ENCODE measurements around the gene HIBADH. TPM values are rescaled to one million over a fixed set of nuclear protein-coding genes. Genes with fewer than 3 reads are reported as not detected.
"Not testable (repeated sequence)": the region's sequence is repeated elsewhere in the genome, so short reads cannot be mapped to it uniquely, and the experiment has no call there.

The HIBADH gene
- total and polyA plus RNA-seq, 7 experiments from 2014 or later = 8.0 to 46.2 (median 14.7) TPM

DNA sequence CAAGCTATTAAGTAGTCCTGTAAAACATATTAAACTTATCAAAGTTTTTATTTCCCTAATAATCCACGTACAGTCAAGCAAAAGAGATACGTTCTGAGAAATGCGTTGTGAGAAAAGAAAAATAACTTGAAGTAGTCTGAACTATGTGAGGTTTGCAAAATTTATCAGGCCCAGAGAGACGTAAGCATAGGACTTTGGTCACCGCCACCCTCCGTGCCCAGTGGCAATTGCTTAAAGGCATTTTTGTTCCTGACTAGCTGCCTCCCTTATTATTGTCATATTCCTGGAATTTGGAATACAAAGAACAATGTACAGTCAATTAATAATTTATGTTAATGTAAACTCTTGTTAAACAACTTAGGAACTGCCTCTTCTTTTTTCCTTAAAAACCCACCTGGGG lies 22.8 kb downstream of the HIBADH start:
- Mint-ChIP-seq H3K4me1 (peaks cover 8 to 49% (median 26%) of the 10 kb centered on the region in 7 donors), H3K27ac (no peak overlapping the region), H3K9me3 (peaks cover 0 to 7% (median 0%) of the 10 kb centered on the region in 11 donors), H3K36me3 (peaks cover 7 to 57% (median 23%) of the 10 kb centered on the region in 5 donors), H3K4me3 (no peak overlapping the region), H3K27me3 (no peaks in the 10 kb centered on the region)
- Histone ChIP-seq H3K27me3 (ENCODE audit: control insufficient read depth in 2 of 2, insufficient read depth in 2 of 2, low read length in 2 of 2) (no peaks in the 10 kb centered on the region), H3K27ac (ENCODE audit: low read depth, low read length) (no peak overlapping the region), H3K4me1 (ENCODE audit: control insufficient read depth in 2 of 2, insufficient read depth in 2 of 2, low read length in 2 of 2) (peaks cover 0 to 4% of the 10 kb centered on the region in 2 donors), H3K36me3 (ENCODE audit: control insufficient read depth in 2 of 3, insufficient read depth in 3 of 3, low read length in 3 of 3) (no peaks in the 10 kb centered on the region), H3K4me3 (ENCODE audit: low read length) (no peak overlapping the region), H3K9me3 (ENCODE audit: control insufficient read depth in 2 of 3, low read length in 3 of 3) (no peaks in the 10 kb centered on the region)
- ChIA-PET POLR2A (no interaction called here), CTCF (interaction anchor here (0.9 kb wide), 1 partner anchor 380 kb away, joined by 3 read pairs; no protein-coding TSS in a partner anchor)
- no peak for ATAC-seq
- no peak for DNase-seq
- intact Hi-C loops (cut with micrococcal nuclease) = loop anchor here in 1 of 2 donors (2.0 kb wide), 3 partner anchors 135 to 381 kb away; no protein-coding TSS in a partner anchor

DNA sequence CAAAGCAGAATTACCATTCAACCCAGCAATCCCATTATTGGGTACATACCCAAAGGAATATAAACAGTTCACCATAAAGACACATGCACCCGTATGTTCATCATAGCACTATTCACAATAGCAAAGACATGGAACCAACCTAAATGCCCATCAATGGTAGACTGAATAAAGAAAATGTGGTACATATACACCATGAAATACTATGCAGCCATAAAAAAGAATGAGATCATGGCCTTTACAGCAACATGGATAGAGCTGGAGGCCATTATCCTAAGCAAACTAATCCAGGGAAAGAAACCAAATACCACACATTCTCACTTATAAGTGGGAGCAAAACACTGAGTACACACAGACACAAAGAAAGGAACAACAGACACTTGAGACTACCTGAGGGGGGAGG lies 23.6 kb downstream of the HIBADH start:
- POLR2A ChIA-PET; H3K36me3 ChIP-seq (ENCODE audit: control insufficient read depth in 2 of 3, insufficient read depth in 3 of 3, low read length in 3 of 3); intact Hi-C loops (cut with micrococcal nuclease); H3K27me3 Mint-ChIP-seq; H3K4me3 Mint-ChIP-seq; H3K4me1 ChIP-seq (ENCODE audit: control insufficient read depth in 2 of 2, insufficient read depth in 2 of 2, low read length in 2 of 2); H3K27me3 ChIP-seq (ENCODE audit: control insufficient read depth in 2 of 2, insufficient read depth in 2 of 2, low read length in 2 of 2); ATAC-seq; H3K27ac ChIP-seq (ENCODE audit: low read depth, low read length); H3K4me3 ChIP-seq (ENCODE audit: low read length); H3K9me3 Mint-ChIP-seq; DNase-seq; H3K27ac Mint-ChIP-seq; H3K9me3 ChIP-seq (ENCODE audit: control insufficient read depth in 2 of 3, low read length in 3 of 3): not testable (repeated sequence)
- CTCF ChIA-PET = interaction anchor here (0.6 to 0.9 kb wide), 2 partner anchors 282 to 381 kb away, joined by 3 read pairs; no protein-coding TSS in a partner anchor
- Mint-ChIP-seq H3K36me3 (peaks cover 7 to 59% (median 22%) of the 10 kb centered on the region in 5 donors), H3K4me1 (peaks cover 6 to 46% (median 26%) of the 10 kb centered on the region in 7 donors)

DNA sequence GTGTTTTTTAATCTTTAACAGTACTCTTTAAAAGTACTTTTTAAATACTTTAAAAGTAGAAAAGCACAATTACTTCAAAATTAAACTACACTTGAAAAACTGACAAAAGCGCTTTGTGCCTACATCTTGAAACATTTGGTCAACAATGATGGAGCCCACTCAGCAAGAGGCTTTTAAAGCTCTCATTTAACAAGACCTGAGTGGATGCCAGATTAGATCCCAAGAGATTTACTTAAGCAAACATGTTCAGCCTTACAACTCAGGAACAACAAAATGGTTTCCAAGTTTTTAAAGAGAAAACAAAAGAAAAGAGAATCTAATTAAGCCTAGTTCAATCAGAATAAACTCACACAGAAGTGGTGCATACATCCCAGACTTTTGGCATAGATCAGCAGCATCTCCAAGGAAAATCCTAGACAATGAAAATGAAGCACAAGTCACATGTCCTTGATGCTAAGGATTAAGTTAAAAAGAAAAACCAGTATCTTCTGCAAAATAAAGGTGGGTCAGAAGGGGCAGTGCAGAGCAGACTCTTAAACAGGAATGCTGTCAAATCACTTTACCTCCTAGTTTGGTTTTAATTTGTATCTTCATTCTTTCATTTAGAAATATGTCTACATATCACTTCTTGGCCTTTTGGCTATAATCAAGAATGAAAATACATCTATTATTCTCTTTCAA lies 26.2 kb downstream of the HIBADH start:
- intact Hi-C loops (cut with micrococcal nuclease) = no loop called here
- ChIA-PET POLR2A (no interaction called here), CTCF (interaction anchor here (0.8 kb wide), 1 partner anchor 26 kb away, joined by 5 read pairs; the partner anchor contains the start of gene HIBADH)
- no peak overlapping the region for H3K4me3 ChIP-seq (ENCODE audit: low read length)
- H3K27me3 ChIP-seq (ENCODE audit: control insufficient read depth in 2 of 2, insufficient read depth in 2 of 2, low read length in 2 of 2) = no peaks in the 10 kb centered on the region
- H3K36me3 ChIP-seq (ENCODE audit: control insufficient read depth in 2 of 3, insufficient read depth in 3 of 3, low read length in 3 of 3) = no peaks in the 10 kb centered on the region
- Mint-ChIP-seq H3K4me3 (peak overlapping the region in 1 of 10 donors; percentile 10), H3K4me1 (peaks cover 3 to 46% (median 26%) of the 10 kb centered on the region in 7 donors), H3K27ac (no peak overlapping the region), H3K27me3 (no peaks in the 10 kb centered on the region), H3K36me3 (peaks cover 7 to 66% (median 30%) of the 10 kb centered on the region in 5 donors), H3K9me3 (peaks cover 0 to 7% (median 0%) of the 10 kb centered on the region in 11 donors)
- DNase-seq (no peak), ATAC-seq (no peak)
- H3K9me3 ChIP-seq (ENCODE audit: control insufficient read depth in 2 of 3, low read length in 3 of 3) = no peaks in the 10 kb centered on the region
- H3K4me1 ChIP-seq (ENCODE audit: control insufficient read depth in 2 of 2, insufficient read depth in 2 of 2, low read length in 2 of 2) = peaks cover 0 to 4% of the 10 kb centered on the region in 2 donors
- no peak overlapping the region for H3K27ac ChIP-seq (ENCODE audit: low read depth, low read length)

DNA sequence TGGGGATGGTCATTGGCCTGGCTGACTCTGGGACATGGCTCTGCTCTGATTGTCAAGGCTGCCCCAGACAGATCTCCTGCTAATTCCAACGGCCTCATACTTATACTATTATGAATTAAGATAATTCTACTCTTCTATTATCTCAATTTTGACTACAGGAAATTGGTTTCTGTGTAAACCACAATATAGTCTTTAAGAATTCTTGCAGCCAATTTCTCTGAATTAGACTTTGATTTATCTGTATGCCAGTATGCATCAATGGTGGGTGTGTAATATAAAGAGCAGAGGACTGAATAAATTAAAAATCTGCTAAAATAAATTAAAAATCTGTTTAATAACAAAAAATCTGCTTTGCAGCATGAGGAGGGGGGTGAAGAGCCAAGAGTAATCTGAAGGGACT lies 27.0 kb downstream of the HIBADH start:
- Histone ChIP-seq H3K4me1 (ENCODE audit: control insufficient read depth in 2 of 2, insufficient read depth in 2 of 2, low read length in 2 of 2) (no peaks in the 10 kb centered on the region), H3K27ac (ENCODE audit: low read depth, low read length) (no peak overlapping the region), H3K9me3 (ENCODE audit: control insufficient read depth in 2 of 3, low read length in 3 of 3) (no peaks in the 10 kb centered on the region), H3K4me3 (ENCODE audit: low read length) (no peak overlapping the region), H3K27me3 (ENCODE audit: control insufficient read depth in 2 of 2, insufficient read depth in 2 of 2, low read length in 2 of 2) (no peaks in the 10 kb centered on the region), H3K36me3 (ENCODE audit: control insufficient read depth in 2 of 3, insufficient read depth in 3 of 3, low read length in 3 of 3) (no peaks in the 10 kb centered on the region)
- intact Hi-C loops (cut with micrococcal nuclease) = no loop called here
- peaks cover 0 to 7% (median 0%) of the 10 kb centered on the region in 11 donors for H3K9me3 Mint-ChIP-seq
- DNase-seq (no peak), ATAC-seq (no peak)
- ChIA-PET CTCF (no interaction called here), POLR2A (interaction anchor here (1.5 kb wide), 1 partner anchor 104 kb away, joined by 3 read pairs; the partner anchor contains the start of gene TAX1BP1)
- peaks cover 3 to 41% (median 26%) of the 10 kb centered on the region in 7 donors for H3K4me1 Mint-ChIP-seq
- H3K27ac Mint-ChIP-seq = no peak overlapping the region
- no peaks in the 10 kb centered on the region for H3K27me3 Mint-ChIP-seq
- peaks cover 7 to 70% (median 30%) of the 10 kb centered on the region in 5 donors for H3K36me3 Mint-ChIP-seq
- H3K4me3 Mint-ChIP-seq = peak overlapping the region in 1 of 10 donors; percentile 10

DNA sequence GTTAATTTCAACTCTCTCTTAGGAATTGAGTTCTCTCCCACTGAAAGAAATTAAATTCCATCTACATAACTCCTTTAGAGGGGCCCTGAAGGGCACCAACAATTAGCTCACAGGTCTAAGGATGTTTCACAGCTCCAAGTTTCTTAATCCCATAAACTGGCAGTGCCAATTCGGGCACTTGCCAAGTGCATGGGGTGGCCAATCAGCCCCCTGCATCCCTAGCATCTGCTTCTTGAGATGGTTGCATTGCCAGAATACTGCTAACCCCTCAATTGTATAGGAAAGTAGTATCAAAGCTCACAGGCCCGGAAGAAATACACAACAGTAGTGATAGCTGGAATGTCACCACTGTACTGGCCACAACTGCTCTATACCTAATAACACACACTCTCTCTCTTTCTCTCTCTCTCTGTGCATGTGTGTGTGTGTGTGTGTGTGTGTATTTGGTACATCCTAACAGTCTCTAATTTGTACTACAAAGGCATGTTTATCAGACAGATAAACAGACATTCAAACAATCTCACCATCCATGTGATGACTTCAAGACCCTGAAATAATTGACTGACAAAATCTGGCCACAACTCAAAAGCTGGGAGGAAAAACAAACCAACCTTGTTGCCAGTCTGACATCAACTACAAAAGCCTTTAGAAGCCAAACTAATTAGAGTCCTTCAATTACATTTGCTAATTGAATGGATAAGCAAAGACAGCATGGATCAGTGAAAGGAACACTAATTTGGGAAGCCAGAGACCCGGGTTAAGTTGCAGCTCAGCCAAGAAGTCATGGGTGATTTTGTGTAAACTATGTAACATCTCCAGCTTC lies 27.8 kb downstream of the HIBADH start:
- H3K27ac Mint-ChIP-seq = no peak overlapping the region
- H3K4me3 ChIP-seq (ENCODE audit: low read length) = no peak overlapping the region
- CTCF ChIA-PET = no interaction called here

DNA sequence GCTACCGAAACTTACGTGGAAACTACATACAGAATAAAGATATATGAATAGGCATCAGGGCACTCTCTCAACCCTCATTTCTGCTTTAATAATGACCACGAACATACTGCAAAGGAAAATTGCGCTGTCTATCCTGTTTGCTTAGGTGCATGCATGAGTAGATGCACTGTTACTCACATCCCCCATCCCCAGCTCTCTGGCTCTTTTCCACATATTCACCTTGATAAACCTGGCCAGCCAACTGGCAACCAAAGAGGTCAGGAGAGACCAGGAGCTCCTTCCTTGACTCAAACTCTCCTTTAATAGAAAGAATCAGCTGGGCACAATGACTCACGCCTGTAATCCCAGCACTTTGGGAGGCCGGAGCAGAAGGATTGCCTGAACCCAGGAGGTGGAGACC lies 29.6 kb downstream of the HIBADH start:
- Mint-ChIP-seq H3K4me3 (no peak overlapping the region), H3K9me3 (no peaks in the 10 kb centered on the region), H3K4me1 (peaks cover 3 to 34% (median 21%) of the 10 kb centered on the region in 7 donors), H3K36me3 (peaks cover 3 to 57% (median 24%) of the 10 kb centered on the region in 5 donors), H3K27ac (no peak overlapping the region), H3K27me3 (no peaks in the 10 kb centered on the region)
- ATAC-seq (no peak), DNase-seq (no peak)
- POLR2A ChIA-PET = no interaction called here
- H3K9me3 ChIP-seq (ENCODE audit: control insufficient read depth in 2 of 3, low read length in 3 of 3) = no peaks in the 10 kb centered on the region
- intact Hi-C loops (cut with micrococcal nuclease) = no loop called here
- H3K4me3 ChIP-seq (ENCODE audit: low read length) = no peak overlapping the region
- CTCF ChIA-PET = interaction anchor here (0.6 kb wide), 1 partner anchor 344 kb away, joined by 4 read pairs; no protein-coding TSS in a partner anchor
- peaks cover 0 to 2% (median 0%) of the 10 kb centered on the region in 3 experiments for H3K36me3 ChIP-seq (ENCODE audit: control insufficient read depth in 2 of 3, insufficient read depth in 3 of 3, low read length in 3 of 3)
- no peaks in the 10 kb centered on the region for H3K4me1 ChIP-seq (ENCODE audit: control insufficient read depth in 2 of 2, insufficient read depth in 2 of 2, low read length in 2 of 2)
- H3K27ac ChIP-seq (ENCODE audit: low read depth, low read length) = no peak overlapping the region
- no peaks in the 10 kb centered on the region for H3K27me3 ChIP-seq (ENCODE audit: control insufficient read depth in 2 of 2, insufficient read depth in 2 of 2, low read length in 2 of 2)

More for the DNA sequence above, 27.8 kb downstream of the HIBADH start:
- Mint-ChIP-seq H3K4me1 (peaks cover 3 to 41% (median 26%) of the 10 kb centered on the region in 7 donors), H3K9me3 (peaks cover 0 to 7% (median 0%) of the 10 kb centered on the region in 11 donors), H3K4me3 (no peak overlapping the region), H3K27me3 (no peaks in the 10 kb centered on the region), H3K36me3 (peaks cover 7 to 67% (median 30%) of the 10 kb centered on the region in 5 donors)
- ATAC-seq (no peak), DNase-seq (no peak)
- POLR2A ChIA-PET = interaction anchor here (1.5 kb wide), 1 partner anchor 105 kb away, joined by 3 read pairs; the partner anchor contains the start of gene TAX1BP1
- Histone ChIP-seq H3K27me3 (ENCODE audit: control insufficient read depth in 2 of 2, insufficient read depth in 2 of 2, low read length in 2 of 2) (no peaks in the 10 kb centered on the region), H3K27ac (ENCODE audit: low read depth, low read length) (no peak overlapping the region), H3K36me3 (ENCODE audit: control insufficient read depth in 2 of 3, insufficient read depth in 3 of 3, low read length in 3 of 3) (peaks cover 0 to 2% (median 0%) of the 10 kb centered on the region in 3 experiments), H3K4me1 (ENCODE audit: control insufficient read depth in 2 of 2, insufficient read depth in 2 of 2, low read length in 2 of 2) (no peaks in the 10 kb centered on the region), H3K9me3 (ENCODE audit: control insufficient read depth in 2 of 3, low read length in 3 of 3) (no peaks in the 10 kb centered on the region)
- intact Hi-C loops (cut with micrococcal nuclease) = no loop called here
